HG03095 (cell line): Measurements from ENCODE around the gene TARS2.

ENCODE experiments used
- ATAC-seq: cut with Tn5 transposase; IDR thresholded peaks from one replicate; pipeline ENCODE4 v1.9.1; 2021; ENCODE audit warnings: moderate library complexity; ENCODE audit not compliant: unreplicated experiment

The TARS2 gene

GRCh38 chr1:150507912-150508864 is 21.0 kb downstream of the TARS2 start, which contains the start of gene ECM1:
Gene ECM1, plus strand, starts transcription at chr1:150508109. Its CDS starts 101 bp downstream, at chr1:150508210.
- no peak for ATAC-seq

GRCh38 chr1:150508982-150509381 is 21.8 kb downstream of the TARS2 start:
- ATAC-seq = no peak

- no peak for ATAC-seq
Observed at GRCh38 chr1:150511551-150511950, 24.3 kb downstream of the TARS2 start.

GRCh38 chr1:150511985-150512660 is 24.9 kb downstream of the TARS2 start:
- ATAC-seq = no peak

- no peak for ATAC-seq
Observed at GRCh38 chr1:150512846-150513245, 25.6 kb downstream of the TARS2 start.

- no peak for ATAC-seq
Observed at GRCh38 chr1:150513351-150513791, 26.2 kb downstream of the TARS2 start.

- ATAC-seq = no peak
Observed at GRCh38 chr1:150514260-150514659, 27.0 kb downstream of the TARS2 start.

- ATAC-seq = no peak
Observed at GRCh38 chr1:150514913-150515327, 27.7 kb downstream of the TARS2 start.

GRCh38 chr1:150515328-150516049 is 28.3 kb downstream of the TARS2 start, which contains the start of gene FALEC:
Gene FALEC, plus strand, starts transcription at chr1:150515752.
- peak; percentile 93 for ATAC-seq

GRCh38 chr1:150516050-150516591 is 28.9 kb downstream of the TARS2 start:
- no peak for ATAC-seq

- no peak for ATAC-seq
Observed at GRCh38 chr1:150516616-150517015, 29.4 kb downstream of the TARS2 start.

GRCh38 chr1:150521196-150521968 is 34.2 kb downstream of the TARS2 start:
- ATAC-seq = no peak

GRCh38 chr1:150525348-150525747 is 38.1 kb downstream of the TARS2 start:
- no peak for ATAC-seq

GRCh38 chr1:150528196-150528595 is 41.0 kb downstream of the TARS2 start:
- no peak for ATAC-seq

GRCh38 chr1:150529017-150529416 is 41.8 kb downstream of the TARS2 start:
- no peak for ATAC-seq

GRCh38 chr1:150530491-150531159 is 43.4 kb downstream of the TARS2 start:
- no peak for ATAC-seq

GRCh38 chr1:150532860-150533259 is 45.6 kb downstream of the TARS2 start:
- ATAC-seq = no peak

- no peak for ATAC-seq
Observed at GRCh38 chr1:150534002-150534401, 46.8 kb downstream of the TARS2 start.

- no peak for ATAC-seq
Observed at GRCh38 chr1:150535511-150536287, 48.5 kb downstream of the TARS2 start.
